Endometrial microvascular endothelial cells (primary cell): Measurements from ENCODE around the gene AQP5. TPM values are rescaled to one million over a fixed set of nuclear protein-coding genes. Genes with fewer than 3 reads are reported as not detected.

ENCODE experiments used
- in situ Hi-C: cut with HindIII; loops from 2 replicates; pipeline ENCODE4 v1.10.0; 2017; ENCODE audit warnings: low sequenced_read_pairs, low pct_unique_long_range_greater_than_20kb; ENCODE audit errors: inconsistent ontology term
- total RNA-seq: library from RNA; depleted of rRNA; stranded (reverse); fragments of >200 nt; gene quantifications from one replicate; pipeline ENCODE4 v1.2.3, GENCODE V29; 2015; ENCODE audit errors: inconsistent ontology term

AQP5 gene
- total RNA-seq, 1 donor from 2014 or later: not detected

- in situ Hi-C loops: no loop called here
Observed at GRCh38 chr12:49990273-49990672, 28.6 kb downstream of the AQP5 start.

- in situ Hi-C loops: no loop called here
Observed at GRCh38 chr12:49998453-49998852, 36.8 kb downstream of the AQP5 start.

GRCh38 chr12:50003595-50003994 lies 41.9 kb downstream of the AQP5 start:
- in situ Hi-C loops: no loop called here

- in situ Hi-C loops: no loop called here
Observed at GRCh38 chr12:50004696-50005095, 43.0 kb downstream of the AQP5 start.

GRCh38 chr12:50005175-50005574 lies 43.5 kb downstream of the AQP5 start:
- in situ Hi-C loops: no loop called here

GRCh38 chr12:50006280-50006679 lies 44.6 kb downstream of the AQP5 start:
- in situ Hi-C loops: no loop called here

- in situ Hi-C loops: no loop called here
Observed at GRCh38 chr12:50006754-50007442, 45.2 kb downstream of the AQP5 start.

- in situ Hi-C loops: no loop called here
Observed at GRCh38 chr12:50013361-50014147, 51.9 kb downstream of the AQP5 start.

- in situ Hi-C loops: no loop called here
Observed at GRCh38 chr12:50014342-50014741, 52.7 kb downstream of the AQP5 start.

Other genes with a start within 250 kb of the AQP5 start
- 415 TPM for gene TMBIM6, start 220.3 kb upstream of the AQP5 start, total RNA-seq
- 18.3 TPM for gene NCKAP5L, start 133.5 kb upstream of the AQP5 start, total RNA-seq
- 3.4 TPM for gene BCDIN3D, start 118.8 kb upstream of the AQP5 start, total RNA-seq
- gene FAIM2, start 58.0 kb upstream of the AQP5 start, total RNA-seq: not detected
- gene AQP2, start 11.1 kb upstream of the AQP5 start, total RNA-seq: not detected
- not detected for gene AQP6, start 11.1 kb downstream of the AQP5 start, total RNA-seq
- 56.6 TPM for gene RACGAP1, start 63.6 kb downstream of the AQP5 start, total RNA-seq
- not detected for gene ASIC1, start 95.7 kb downstream of the AQP5 start, total RNA-seq
- gene SMARCD1, start 123.5 kb downstream of the AQP5 start, total RNA-seq: 56.8 TPM
- not detected for gene GPD1, start 142.1 kb downstream of the AQP5 start, total RNA-seq
- gene COX14, start 150.4 kb downstream of the AQP5 start, total RNA-seq: 62.3 TPM
- 34.0 TPM for gene CERS5, start 205.5 kb downstream of the AQP5 start, total RNA-seq